GM18526 (cell line): Measurements from ENCODE around the gene CFI.

Source experiments
- POLR2A ChIP-seq: IDR thresholded peaks from 3 replicates; pipeline ENCODE4 v1.6.1; 2011; ENCODE audit not compliant: insufficient read length; ENCODE audit errors: extremely low read depth

Gene CFI

GRCh38 chr4:109801895-109802319, at the start of gene CFI:
CFI (minus strand) TSS chr4:109801999; CDS start chr4:109801971, 28 bp downstream.
- TF ChIP-seq POLR2A, result no peak

GRCh38 chr4:109850601-109851000, 48.8 kb upstream of the CFI start:
- no peak for TF ChIP-seq POLR2A

GRCh38 chr4:109848501-109848900, 46.7 kb upstream of the CFI start:
- TF ChIP-seq POLR2A, result no peak

GRCh38 chr4:109847896-109848442, 46.2 kb upstream of the CFI start, which contains the start of gene LRIT3:
LRIT3 (plus strand) TSS chr4:109848107; CDS start chr4:109848202, 95 bp downstream.
- no peak for TF ChIP-seq POLR2A

- no peak for TF ChIP-seq POLR2A
Observed at GRCh38 chr4:109846395-109847098, 44.7 kb upstream of the CFI start.

- TF ChIP-seq POLR2A, result no peak
Observed at GRCh38 chr4:109836985-109837384, 35.2 kb upstream of the CFI start.

- no peak for TF ChIP-seq POLR2A
Observed at GRCh38 chr4:109833756-109834155, 32.0 kb upstream of the CFI start.

- no peak for TF ChIP-seq POLR2A
Observed at GRCh38 chr4:109827672-109828071, 25.9 kb upstream of the CFI start, which contains the start of gene RRH. RRH (plus strand) TSS chr4:109827972; CDS start chr4:109828028, 56 bp downstream.

GRCh38 chr4:109826719-109827118, 24.9 kb upstream of the CFI start:
- no peak for TF ChIP-seq POLR2A

GRCh38 chr4:109821185-109821584, 19.4 kb upstream of the CFI start:
- TF ChIP-seq POLR2A, result no peak

- TF ChIP-seq POLR2A, result no peak
Observed at GRCh38 chr4:109820563-109820962, 18.8 kb upstream of the CFI start.

- no peak for TF ChIP-seq POLR2A
Observed at GRCh38 chr4:109818268-109818667, 16.5 kb upstream of the CFI start.

- TF ChIP-seq POLR2A, result no peak
Observed at GRCh38 chr4:109816894-109817293, 15.1 kb upstream of the CFI start.

- TF ChIP-seq POLR2A, result no peak
Observed at GRCh38 chr4:109816082-109816442, 14.3 kb upstream of the CFI start.

GRCh38 chr4:109815151-109816081, 13.6 kb upstream of the CFI start, which contains the start of gene GAR1:
GAR1 (plus strand) TSS chr4:109815762; CDS start chr4:109816165, 403 bp downstream.
- TF ChIP-seq POLR2A, result peak; percentile 68

- TF ChIP-seq POLR2A, result no peak
Observed at GRCh38 chr4:109811707-109812106, 9.9 kb upstream of the CFI start.
